Esophagus muscularis mucosa (tissue), 3 donors: ENCODE measurements around the gene ADCY5.

Experiments
- CTCF ChIP-seq, 3 experiments: fragments of 200-600 bp in 2 of 3; fragments of 450-650 bp in 1 of 3; sonication (generic) in 2 of 3; IDR thresholded peaks; one replicate each; pipeline ENCODE4 v1.5.1; 2017 to 2019; ENCODE audit warnings: antibody characterized with exemption in 3 of 3, mild to moderate bottlenecking in 2 of 3, moderate library complexity in 1 of 3
- POLR2A ChIP-seq: fragments of 450-650 bp; IDR thresholded peaks from one replicate; pipeline ENCODE4 v1.6.1; 2017; ENCODE audit warnings: antibody characterized with exemption, moderate library complexity, mild to moderate bottlenecking, low read depth

- TF ChIP-seq CTCF (IDR thresholded peaks at IDR 0.05) (no peak), POLR2A (no peak)
These were observed 42.3 kb downstream of the ADCY5 start for GRCh38 chr3:123406598-123406997.
